ENCODE results near the gene CCR1. TPM values are rescaled to one million over a fixed set of nuclear protein-coding genes. Genes with fewer than 3 reads are reported as not detected.

Gene CCR1
- total RNA-seq, 1 donor from 2014 or later = not detected

DNA sequence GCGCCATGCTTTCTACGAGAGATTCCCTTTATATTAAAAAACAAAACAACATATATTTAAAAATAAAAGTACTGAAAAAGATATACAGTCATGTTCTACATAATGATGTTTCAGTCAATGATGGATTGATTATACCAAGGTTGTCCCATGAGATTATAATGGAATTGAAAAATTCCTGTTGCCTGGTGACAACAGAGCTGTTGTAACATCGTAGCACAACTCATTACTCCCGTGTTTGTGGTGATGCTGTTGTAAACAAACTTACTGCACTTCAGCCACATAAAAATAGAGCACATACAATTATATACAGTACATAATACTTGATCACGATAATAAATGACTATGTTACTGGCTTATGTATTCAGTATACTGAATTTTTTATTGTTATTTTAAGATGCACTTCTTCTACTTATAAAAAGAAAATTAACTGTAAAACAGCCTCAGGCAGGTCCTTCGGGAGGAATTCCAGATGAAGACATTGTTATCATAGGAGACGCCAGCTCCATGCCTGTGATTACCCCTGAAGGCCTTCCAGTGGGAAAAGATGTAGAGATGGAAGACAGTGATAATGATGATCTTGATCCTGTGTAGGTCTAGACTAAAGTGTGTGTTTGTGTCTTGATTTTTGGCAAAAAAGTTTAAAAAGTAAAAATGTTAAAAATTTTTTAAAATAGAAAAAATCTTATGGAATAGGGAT is 11.7 kb downstream of the CCR1 start:
- H3K9me3 Mint-ChIP-seq (ENCODE audit: low read depth) = peaks cover 30% of the 10 kb centered on the region
- no peak for DNase-seq (ENCODE audit: low spot score)
- no peak overlapping the region for H3K4me3 Mint-ChIP-seq (ENCODE audit: unreplicated experiment)
- TF ChIP-seq, protein P1, sequence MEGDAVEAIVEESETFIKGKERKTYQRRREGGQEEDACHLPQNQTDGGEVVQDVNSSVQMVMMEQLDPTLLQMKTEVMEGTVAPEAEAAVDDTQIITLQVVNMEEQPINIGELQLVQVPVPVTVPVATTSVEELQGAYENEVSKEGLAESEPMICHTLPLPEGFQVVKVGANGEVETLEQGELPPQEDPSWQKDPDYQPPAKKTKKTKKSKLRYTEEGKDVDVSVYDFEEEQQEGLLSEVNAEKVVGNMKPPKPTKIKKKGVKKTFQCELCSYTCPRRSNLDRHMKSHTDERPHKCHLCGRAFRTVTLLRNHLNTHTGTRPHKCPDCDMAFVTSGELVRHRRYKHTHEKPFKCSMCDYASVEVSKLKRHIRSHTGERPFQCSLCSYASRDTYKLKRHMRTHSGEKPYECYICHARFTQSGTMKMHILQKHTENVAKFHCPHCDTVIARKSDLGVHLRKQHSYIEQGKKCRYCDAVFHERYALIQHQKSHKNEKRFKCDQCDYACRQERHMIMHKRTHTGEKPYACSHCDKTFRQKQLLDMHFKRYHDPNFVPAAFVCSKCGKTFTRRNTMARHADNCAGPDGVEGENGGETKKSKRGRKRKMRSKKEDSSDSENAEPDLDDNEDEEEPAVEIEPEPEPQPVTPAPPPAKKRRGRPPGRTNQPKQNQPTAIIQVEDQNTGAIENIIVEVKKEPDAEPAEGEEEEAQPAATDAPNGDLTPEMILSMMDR (IDR thresholded peaks at IDR 0.05) = no peak
- H3K36me3 Mint-ChIP-seq (ENCODE audit: low read depth) = no peaks in the 10 kb centered on the region
- H3K27me3 Mint-ChIP-seq (ENCODE audit: low read depth) = peaks cover 16% of the 10 kb centered on the region
- no peak overlapping the region for H3K27ac Mint-ChIP-seq (ENCODE audit: unreplicated experiment)
- H3K4me1 Mint-ChIP-seq (ENCODE audit: low read depth) = no peaks in the 10 kb centered on the region

DNA sequence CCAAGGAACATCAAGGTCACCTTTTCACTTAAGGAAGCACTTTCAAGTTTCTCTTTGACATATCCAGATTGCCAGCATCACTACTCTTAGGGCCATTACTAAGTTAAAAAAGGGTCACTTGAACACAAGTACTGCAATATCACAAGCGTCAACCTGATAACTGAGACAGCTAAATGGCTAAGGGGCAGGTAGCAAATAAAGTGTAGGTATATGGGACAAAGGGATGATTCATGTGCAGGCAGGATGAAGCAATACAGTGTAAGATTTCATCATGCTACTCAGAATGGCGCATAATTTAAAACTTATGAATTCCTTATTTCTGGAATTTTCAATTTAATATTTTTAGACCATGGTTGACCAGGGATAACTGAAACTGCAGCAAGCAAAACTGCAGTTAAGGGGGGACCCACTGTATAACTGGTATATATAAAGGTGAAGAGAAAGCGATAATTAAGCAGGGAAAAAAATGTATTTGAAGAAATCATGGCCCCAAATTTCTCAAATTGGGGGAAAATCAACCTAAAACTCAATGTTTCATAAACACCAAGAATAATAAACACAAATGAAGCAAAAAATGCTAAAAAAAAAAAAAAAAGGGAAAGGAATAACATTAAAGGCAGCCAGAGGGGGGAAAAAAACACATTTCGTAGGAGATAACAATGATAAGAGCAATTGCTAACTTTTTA is 13.1 kb downstream of the CCR1 start:
- Mint-ChIP-seq H3K27me3 (ENCODE audit: low read depth) (peaks cover 13% of the 10 kb centered on the region), H3K4me1 (ENCODE audit: low read depth) (no peaks in the 10 kb centered on the region), H3K27ac (ENCODE audit: unreplicated experiment) (no peak overlapping the region), H3K9me3 (ENCODE audit: low read depth) (peaks cover 30% of the 10 kb centered on the region), H3K4me3 (ENCODE audit: unreplicated experiment) (no peak overlapping the region), H3K36me3 (ENCODE audit: low read depth) (no peaks in the 10 kb centered on the region)
- DNase-seq (ENCODE audit: low spot score) = no peak
- TF ChIP-seq, protein P1 (IDR thresholded peaks at IDR 0.05) = no peak

- Mint-ChIP-seq H3K27ac (ENCODE audit: unreplicated experiment) (no peak overlapping the region), H3K4me3 (ENCODE audit: unreplicated experiment) (no peak overlapping the region), H3K9me3 (ENCODE audit: low read depth) (peaks cover 29% of the 10 kb centered on the region), H3K27me3 (ENCODE audit: low read depth) (peaks cover 9% of the 10 kb centered on the region), H3K4me1 (ENCODE audit: low read depth) (no peaks in the 10 kb centered on the region), H3K36me3 (ENCODE audit: low read depth) (no peaks in the 10 kb centered on the region)
- TF ChIP-seq, protein P1 (IDR thresholded peaks at IDR 0.05) = no peak
- no peak for DNase-seq (ENCODE audit: low spot score)
These were observed 14.7 kb downstream of the CCR1 start for GRCh38 chr3:46193436-46193835.

GRCh38 chr3:46192939-46193338 is 15.2 kb downstream of the CCR1 start:
- no peaks in the 10 kb centered on the region for H3K4me1 Mint-ChIP-seq (ENCODE audit: low read depth)
- peaks cover 25% of the 10 kb centered on the region for H3K9me3 Mint-ChIP-seq (ENCODE audit: low read depth)
- H3K36me3 Mint-ChIP-seq (ENCODE audit: low read depth) = no peaks in the 10 kb centered on the region
- TF ChIP-seq, protein P1 (IDR thresholded peaks at IDR 0.05) = no peak
- no peak overlapping the region for H3K27ac Mint-ChIP-seq (ENCODE audit: unreplicated experiment)
- no peak for DNase-seq (ENCODE audit: low spot score)
- H3K4me3 Mint-ChIP-seq (ENCODE audit: unreplicated experiment) = no peak overlapping the region
- H3K27me3 Mint-ChIP-seq (ENCODE audit: low read depth) = peaks cover 9% of the 10 kb centered on the region

- Mint-ChIP-seq H3K27me3 (ENCODE audit: low read depth) (peaks cover 9% of the 10 kb centered on the region), H3K9me3 (ENCODE audit: low read depth) (peaks cover 22% of the 10 kb centered on the region), H3K27ac (ENCODE audit: unreplicated experiment) (no peak overlapping the region), H3K36me3 (ENCODE audit: low read depth) (no peaks in the 10 kb centered on the region), H3K4me3 (ENCODE audit: unreplicated experiment) (no peak overlapping the region), H3K4me1 (ENCODE audit: low read depth) (no peaks in the 10 kb centered on the region)
- TF ChIP-seq, protein P1 (IDR thresholded peaks at IDR 0.05) = no peak
- no peak for DNase-seq (ENCODE audit: low spot score)
These were observed 16.4 kb downstream of the CCR1 start for GRCh38 chr3:46191730-46192129.

Data from chondrocyte (in vitro differentiated cells).